Stimulated activated CD4-positive, alpha-beta T cell treated with anti-CD3 and anti-CD28 coated beads, TNF-alpha, amount 100 ng/mL, for 1 hour (primary cell): ENCODE results near the gene HBE1.
"Not testable (repeated sequence)": the region's sequence is repeated elsewhere in the genome, so short reads cannot be mapped to it uniquely, and the experiment has no call there.

Experiments
- DNase-seq, 3 donors: peaks; one replicate each; pipeline ENCODE4 v3.0.0-alpha.2; 2020; ENCODE audit warnings: low read depth in 3 of 3, low spot score in 1 of 3

Gene HBE1

DNA sequence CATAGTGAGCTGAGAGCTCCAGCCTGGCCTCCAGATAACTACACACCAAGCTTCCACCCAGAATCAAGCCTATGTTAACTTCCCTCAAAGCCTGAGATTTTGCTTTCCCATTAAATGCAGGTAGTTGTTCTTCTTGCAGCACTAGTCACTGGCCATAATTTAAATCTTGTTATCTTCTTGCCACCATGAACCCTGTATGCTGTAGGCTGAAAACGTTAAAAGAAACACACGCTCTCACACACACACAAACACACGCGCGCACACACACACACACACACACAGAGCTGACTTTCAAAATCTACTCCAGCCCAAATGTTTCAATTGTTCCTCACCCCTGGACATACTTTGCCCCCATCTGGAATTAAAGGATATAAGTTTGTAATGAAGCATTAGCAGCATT lies 16.3 kb downstream of the HBE1 start:
- not testable (repeated sequence) for DNase-seq

DNA sequence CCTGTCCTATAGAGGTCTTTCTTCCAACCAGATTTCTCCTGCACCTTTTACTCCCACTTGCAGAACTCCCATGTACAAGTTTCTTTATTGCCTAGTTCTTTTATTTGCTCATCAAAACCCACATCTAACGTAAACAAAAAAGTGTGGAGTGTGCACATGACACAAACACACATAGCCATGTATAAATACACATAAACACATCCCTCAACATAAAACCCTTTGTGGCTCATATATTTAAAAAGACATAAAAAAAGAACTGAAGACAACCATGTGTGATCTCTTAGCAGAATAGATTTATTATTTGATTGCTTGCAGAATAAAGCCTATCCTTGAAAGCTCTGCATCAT lies 16.9 kb downstream of the HBE1 start:
- DNase-seq: no peak

DNA sequence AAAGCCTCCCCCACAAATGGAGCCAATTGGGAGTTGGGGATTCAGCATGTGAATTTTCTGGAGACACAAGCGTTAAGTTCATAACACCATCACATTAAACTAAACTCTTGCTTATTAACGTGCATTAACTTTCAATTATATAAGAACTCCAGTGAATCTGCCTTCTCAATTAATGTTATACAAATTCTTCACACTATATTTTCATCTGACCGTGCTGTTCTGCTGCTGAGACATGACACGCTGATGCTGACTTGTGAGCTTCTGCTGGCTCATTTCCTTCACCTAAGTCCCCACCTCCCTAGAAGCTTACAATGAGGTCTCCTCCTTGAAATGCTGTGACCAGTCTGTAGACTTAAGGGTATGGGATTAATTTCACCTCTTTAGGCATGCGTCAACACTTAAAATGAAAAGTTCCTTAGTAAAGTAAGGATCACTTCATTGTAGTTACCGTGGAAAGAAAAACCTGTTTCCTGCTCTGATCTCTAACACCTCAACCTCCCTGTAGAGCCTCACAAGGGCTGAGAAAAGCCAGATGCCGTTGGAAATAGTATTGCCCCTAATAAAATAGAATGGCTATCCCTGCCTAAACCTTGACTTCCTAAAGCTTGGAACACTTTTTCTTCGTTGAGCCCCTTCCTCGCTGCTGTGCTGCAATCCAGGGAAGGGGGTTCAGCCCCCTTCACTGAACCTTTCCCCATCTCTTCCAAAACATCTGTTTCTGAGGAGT lies 17.4 kb downstream of the HBE1 start:
- no peak for DNase-seq

DNA sequence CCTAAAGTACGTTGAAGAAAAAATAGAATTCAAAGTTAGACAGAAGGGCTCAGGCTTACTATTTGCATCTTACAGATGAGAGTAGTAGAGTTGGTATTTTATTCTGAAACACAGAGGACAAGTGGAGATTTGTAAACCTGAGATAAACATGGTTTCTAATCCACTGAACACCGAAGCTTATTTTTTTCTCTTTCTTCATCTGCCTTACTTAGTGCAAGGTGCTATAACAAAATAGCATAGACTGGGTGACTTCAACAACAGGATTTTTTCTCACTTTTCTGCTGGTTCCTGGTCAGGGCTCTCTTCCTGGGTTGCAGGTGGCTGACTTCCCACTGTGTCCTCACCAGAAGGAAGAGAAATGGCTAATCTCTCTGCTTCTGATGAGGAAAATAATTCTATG lies 18.0 kb downstream of the HBE1 start:
- DNase-seq: no peak

DNA sequence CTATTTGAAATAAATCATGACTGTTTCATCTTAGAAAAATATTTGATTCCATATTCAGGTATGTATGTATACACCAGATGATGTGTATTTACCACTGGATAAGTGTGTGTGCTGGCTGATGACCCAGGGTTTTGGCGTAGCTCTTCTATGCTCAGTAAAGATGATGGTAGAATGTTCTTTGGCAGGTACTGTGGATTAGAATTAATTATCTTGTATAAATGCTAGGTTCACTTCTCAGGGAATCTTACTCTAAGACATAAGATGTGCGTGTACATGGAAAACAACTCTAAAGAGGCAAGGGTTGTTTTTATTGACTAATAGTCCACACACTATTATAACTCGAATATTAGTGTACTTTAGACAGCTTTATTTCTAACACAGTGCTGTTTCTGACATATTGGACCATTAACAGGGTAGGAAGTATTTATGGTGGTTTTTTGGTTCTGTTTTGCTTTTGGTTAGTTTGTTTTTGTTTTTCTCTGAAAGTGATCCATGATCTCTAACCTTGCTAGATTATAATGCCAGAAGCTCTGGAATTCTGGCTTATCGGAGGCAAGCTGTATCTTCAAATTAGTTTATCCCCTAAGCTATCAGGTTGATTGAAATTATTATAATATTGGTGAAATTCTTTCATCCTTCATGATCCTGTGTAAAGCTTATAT lies 19.1 kb downstream of the HBE1 start:
- no peak for DNase-seq

DNA sequence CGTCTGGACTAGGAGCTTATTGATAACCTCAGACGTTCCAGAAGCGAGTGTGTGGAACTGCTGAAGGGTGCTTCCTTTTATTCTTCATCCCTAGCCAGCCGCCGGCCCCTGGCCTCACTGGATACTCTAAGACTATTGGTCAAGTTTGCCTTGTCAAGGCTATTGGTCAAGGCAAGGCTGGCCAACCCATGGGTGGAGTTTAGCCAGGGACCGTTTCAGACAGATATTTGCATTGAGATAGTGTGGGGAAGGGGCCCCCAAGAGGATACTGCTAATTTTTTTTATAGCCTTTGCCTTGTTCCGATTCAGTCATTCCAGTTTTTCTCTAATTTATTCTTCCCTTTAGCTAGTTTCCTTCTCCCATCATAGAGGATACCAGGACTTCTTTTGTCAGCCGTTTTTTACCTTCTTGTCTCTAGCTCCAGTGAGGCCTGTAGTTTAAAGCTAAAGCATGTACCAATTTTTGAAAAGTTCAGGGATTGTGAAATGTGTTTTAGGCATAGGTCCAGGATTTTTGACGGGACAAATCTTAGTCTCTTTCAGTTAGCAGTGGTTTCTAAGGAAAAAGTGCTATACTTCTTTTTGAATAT lies 19.8 kb downstream of the HBE1 start, which contains the start of gene HBG1:
TSS of gene HBG1 (minus strand) at position 51 of the 590 bp plus-strand sequence. CDS start 53 bp downstream, outside the sequence.
- not testable (repeated sequence) for DNase-seq

DNA sequence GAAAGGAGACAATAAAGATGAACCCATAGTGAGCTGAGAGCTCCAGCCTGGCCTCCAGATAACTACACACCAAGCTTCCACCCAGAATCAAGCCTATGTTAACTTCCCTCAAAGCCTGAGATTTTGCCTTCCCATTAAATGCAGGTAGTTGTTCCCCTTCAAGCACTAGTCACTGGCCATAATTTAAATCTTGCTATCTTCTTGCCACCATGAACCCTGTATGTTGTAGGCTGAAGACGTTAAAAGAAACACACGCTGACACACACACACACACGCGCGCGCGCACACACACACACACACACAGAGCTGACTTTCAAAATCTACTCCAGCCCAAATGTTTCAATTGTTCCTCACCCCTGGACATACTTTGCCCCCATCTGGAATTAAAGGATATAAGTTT lies 21.2 kb downstream of the HBE1 start:
- DNase-seq: not testable (repeated sequence)

DNA sequence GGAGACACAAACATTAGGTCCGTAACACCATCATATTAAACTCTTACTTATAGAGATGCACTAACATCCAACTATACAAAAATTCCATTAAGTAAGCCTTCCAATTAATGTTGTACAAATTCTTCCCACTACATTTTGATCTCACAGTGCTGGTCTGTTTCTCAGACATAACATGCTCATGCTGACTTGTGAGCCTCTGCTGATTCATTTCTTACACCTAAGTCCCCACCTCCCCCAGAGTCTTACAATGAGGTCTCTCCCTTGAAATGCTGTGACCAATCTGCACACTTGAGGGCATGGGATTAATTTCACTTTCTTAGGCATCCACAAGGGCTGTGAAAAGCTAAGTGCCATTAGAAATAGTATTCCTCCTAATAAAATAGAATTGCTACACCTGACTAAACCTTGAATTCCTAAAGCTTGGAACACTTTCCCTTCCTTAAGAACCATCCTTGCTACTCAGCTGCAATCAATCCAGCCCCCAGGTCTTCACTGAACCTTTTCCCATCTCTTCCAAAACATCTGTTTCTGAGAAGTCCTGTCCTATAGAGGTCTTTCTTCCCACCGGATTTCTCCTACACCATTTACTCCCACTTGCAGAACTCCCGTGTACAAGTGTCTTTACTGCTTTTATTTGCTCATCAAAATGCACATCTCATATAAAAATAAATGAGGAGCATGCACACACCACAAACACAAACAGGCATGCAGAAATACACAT lies 22.1 kb downstream of the HBE1 start:
- DNase-seq: no peak

DNA sequence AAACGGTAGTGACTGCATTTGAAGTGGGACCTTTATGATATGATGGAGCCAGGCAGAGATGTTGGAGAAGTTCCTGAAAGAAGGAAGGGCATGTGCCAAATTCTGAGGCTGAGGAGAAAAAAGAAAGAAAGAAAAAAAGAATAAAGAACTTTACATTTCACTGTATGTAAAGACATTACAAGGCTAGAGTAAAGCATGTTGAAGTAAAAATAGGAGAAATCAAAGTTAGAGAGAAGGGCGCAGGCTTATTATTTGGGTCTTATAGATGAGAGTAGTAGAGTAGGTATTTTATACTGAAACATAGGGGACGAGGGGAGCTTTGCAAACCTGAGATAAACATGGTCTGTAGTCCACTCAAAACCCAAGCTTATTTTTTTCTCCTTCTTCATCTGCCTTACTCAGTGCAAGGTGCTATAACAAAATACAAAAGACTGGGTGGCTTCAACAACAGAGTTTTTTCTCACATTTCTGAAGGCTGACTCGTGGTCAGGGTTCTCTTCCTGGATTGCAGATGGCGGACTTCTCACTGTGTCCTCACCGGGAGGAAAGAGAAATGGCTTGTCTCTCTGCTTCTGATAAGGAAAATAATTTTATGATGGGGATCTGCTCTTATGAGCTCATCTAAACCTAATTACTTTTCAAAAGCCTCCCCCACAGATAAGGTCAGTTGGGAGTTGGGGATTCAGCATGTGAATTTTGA lies 22.8 kb downstream of the HBE1 start:
- DNase-seq: no peak

DNA sequence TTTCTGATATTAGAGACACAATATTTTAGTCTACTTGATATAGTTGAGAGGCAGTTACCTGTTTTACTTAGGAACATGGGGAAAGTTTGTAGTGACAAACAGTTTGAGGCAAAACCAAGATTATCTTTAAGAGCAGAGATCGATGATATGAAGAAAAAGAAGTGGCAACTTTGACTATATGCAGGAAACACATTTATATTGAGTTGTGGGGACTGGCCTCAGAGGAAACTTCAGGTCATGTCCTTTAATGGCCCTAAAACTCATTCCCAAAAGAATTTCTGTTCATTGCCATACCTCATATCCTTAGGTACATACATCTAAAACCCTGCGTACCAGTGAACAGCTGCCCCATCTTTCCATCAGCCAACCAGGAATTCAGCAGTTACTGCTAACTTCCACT lies 24.6 kb downstream of the HBE1 start:
- no peak for DNase-seq

DNA sequence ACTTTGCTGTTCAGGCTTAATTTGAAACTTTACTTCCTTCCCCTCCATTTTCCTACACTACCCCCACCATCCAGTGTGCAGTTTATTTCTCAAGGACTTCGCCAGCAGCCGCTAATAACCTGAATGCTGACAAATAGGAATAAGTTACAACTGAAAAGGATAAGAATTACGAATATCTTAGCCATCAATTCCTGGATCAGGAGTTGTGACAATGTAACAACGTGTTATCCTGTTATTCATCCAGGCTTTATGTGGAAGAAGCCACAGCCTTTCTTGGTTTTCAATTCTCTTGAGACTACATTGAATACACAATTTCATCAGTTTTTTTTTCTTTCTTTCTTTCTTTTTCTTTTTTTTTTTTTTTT lies 25.9 kb downstream of the HBE1 start:
- DNase-seq: no peak

DNA sequence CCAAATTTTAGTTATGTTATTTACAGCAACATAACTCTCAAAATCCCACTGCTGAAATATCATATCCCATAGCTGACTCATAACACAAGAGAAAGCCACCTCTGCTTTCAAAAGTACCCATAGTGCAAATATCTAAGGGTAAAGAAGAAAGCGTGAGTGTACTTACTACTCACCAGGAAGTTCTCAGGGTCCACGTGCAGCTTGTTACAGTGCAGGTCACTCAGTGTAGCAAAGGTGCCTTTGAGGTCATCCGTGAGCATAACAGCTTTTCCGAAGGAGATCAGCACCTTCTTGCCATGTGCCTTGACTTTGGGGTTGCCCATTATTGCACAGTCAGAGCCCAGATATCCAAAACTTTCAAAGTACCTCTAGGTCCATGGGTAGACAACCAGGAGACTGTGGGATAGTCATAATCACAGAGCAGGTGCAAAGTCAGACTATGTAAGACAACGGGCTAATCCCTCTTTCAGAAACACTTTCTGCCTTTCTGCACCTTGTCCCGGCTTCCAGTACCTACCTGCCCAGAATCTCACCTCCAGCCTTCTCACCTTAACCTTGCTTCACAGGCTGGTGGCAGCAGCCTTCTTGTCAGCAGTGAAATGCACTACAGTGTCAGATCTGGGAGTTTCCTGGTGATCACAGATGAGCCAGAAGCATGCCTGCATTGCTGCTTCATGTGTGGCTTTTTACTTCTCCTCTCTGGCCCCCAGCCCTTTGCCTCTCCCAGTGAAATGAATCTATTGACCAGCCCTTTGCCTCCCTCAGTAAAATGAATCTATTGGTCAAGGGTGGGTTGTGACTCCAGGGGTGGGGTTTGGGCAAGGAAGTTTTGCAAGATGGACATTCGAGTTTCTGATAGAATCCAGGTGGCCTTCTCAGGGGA lies 26.6 kb downstream of the HBE1 start:
- DNase-seq: no peak

DNA sequence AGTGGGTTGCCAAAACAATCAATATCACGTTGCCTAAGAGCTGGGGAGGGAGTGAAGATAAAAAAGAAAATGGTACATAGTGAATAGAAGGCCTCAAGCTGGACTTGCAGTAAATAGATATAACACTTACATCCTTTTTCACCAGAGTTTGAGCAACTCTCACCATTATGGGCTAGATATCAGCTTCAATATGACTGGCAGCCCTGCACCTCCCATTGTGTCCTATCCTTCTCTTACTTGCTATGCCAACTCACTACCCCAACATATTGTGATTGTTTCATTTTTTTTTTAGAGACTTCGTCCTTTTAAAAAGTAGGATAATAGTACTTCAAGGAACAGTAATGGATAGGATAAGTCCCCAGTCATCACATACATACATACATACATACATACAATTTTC lies 27.5 kb downstream of the HBE1 start:
- DNase-seq: no peak

DNA sequence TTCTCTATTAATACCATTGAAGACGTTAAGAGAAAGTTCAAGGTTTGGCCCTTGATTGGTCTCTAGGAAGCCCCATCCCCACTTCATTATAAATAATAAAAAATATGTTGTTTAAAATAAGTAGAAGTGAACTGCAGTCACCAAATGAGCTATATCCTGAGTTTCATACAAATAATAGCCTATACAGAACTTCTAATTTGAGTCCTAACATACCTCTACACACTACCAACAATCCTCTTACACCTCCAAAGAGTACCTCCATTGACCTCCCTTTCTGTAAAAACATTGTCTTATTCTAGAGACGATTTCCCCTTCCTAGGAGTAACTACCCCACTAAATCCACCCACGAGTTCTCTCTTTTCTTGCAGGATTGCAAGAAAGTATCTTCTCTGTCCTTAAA lies 28.3 kb downstream of the HBE1 start:
- no peak for DNase-seq

DNA sequence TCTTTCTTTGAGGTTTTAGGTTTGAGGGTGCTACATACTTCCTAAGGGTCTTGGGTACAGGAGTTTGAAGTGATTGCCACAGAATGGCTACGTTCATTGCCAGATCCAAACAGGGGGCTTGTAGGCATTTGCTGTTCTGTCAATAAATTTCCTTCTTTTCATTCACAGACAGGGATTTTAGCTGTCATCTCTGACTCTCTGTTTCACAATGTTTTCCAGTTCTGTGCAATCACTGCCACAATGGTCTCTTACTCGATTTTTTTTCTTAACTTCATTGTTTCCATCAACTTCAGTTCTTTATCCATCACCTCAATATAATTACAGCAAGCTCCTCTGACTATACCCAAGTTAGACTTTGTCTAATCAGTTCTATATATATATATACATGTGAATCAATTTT lies 29.3 kb downstream of the HBE1 start:
- DNase-seq: no peak

DNA sequence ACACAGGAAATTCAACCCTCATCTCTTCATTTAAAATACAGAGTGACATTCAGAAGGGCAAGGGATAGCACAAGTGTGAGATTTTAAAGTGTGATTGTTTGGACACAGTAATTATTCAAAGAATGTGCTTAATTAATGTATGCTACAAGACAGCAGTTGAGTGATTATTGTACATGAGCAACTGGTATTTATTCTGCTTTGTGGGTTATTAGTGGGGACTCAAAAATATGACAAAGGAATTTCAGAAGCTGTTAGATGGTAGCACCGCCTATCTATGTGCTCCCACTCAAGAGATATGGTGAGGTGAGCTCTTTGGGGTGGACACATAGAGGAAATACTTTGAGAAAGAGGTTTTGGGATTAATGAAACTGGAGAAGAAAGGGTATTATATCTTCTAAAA lies 29.7 kb downstream of the HBE1 start:
- DNase-seq: no peak

DNA sequence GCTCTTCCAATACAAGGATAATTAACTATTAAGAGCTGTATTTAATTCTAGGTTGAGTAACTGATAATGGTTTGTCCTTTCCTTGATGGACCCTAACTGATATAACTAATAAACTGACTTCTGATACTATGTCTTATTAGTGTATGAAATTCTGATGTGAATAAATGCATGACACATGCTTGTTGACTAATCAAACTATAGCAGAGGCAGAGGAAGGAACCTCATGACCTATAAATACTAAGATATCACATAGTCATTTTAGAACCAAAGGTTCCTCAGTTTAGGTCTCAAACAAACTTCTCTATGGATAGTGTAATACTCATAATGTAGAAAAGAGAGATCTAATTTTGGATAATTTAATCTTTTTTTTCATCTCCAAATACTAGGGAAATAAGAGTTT lies 30.7 kb downstream of the HBE1 start:
- no peak for DNase-seq

DNA sequence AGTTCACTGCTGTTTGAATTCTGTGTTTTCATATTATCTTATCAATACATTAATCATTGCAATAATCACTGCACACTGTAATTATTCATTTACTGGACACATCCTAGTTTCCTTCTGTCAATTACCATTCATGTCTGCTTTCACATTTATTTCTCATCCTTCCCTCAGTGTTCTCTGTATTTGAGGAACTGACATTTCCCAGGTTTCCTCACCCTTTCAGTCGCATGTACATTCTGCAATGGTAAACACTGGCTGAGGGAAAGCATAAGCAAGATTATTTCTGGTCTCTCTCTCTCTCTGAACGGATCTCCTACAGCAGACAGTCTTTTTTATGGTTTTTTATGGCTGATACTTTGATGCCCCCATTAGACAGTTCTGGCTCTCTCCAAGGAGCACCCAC lies 31.3 kb downstream of the HBE1 start:
- no peak for DNase-seq

DNA sequence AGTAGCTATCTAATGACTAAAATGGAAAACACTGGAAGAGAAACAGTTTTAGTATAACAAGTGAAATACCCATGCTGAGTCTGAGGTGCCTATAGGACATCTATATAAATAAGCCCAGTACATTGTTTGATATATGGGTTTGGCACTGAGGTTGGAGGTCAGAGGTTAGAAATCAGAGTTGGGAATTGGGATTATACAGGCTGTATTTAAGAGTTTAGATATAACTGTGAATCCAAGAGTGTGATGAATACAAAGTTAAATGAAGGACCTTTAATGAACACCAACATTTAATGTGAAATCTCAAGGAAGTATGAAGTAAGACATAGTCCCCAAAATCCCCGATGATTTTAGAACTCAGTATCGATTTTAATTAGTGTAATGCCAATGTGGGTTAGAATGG lies 32.3 kb downstream of the HBE1 start:
- DNase-seq: no peak

DNA sequence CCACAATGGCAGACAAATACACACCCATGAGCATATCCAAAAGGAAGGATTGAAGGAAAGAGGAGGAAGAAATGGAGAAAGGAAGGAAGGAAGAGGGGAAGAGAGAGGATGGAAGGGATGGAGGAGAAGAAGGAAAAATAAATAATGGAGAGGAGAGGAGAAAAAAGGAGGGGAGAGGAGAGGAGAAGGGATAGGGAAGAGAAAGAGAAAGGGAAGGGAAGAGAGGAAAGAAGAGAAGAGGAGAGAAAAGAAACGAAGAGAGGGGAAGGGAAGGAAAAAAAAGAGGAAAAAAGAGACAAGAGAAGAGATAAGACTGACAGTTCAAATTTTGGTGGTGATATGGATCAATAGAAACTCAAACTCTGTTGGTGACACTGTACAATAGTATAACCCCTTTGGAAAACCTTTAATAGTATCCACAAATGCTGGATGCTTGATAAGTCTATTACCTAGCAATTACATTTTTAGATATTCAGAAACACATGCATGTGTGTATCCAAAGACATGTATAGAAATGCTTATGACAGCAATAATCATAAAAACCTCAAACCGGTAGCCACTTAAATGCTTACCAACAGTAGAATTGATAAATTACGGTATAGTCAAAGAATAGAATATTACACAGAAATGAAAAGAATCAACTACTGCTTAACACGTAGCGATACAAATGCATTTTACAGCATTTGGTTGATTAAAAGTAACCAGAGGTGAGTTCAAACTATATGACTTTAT lies 34.2 kb downstream of the HBE1 start:
- DNase-seq: no peak
